H9 (cell line): ENCODE measurements around the gene PLXNA4. TPM values are rescaled to one million over a fixed set of nuclear protein-coding genes. Genes with fewer than 3 reads are reported as not detected.

Experiments used
- DNase-seq: peaks from one replicate; pipeline ENCODE4 v3.0.0-alpha.2; 2017
- H2AFZ ChIP-seq: one replicate; pipeline ENCODE4 v1.6.1; 2013; ENCODE audit warnings: mild to moderate bottlenecking, low read length, control low read depth, moderate library complexity
- H2AK5ac ChIP-seq: 2 replicates; pipeline ENCODE4 v1.6.1; 2013; ENCODE audit warnings: low read length, control low read depth, mixed read lengths; ENCODE audit not compliant: insufficient read length
- H2BK120ac ChIP-seq: one replicate; pipeline ENCODE4 v1.6.1; 2013; ENCODE audit warnings: low read depth, mild to moderate bottlenecking, low read length, control low read depth, inconsistent platforms; ENCODE audit not compliant: poor library complexity, severe bottlenecking
- H2BK12ac ChIP-seq: 2 replicates; pipeline ENCODE4 v1.6.1; 2013; ENCODE audit warnings: low read length, control low read depth, mixed read lengths, low read depth; ENCODE audit not compliant: insufficient read length
- H2BK15ac ChIP-seq: 2 replicates; pipeline ENCODE4 v1.6.1; 2013; ENCODE audit warnings: low read depth, low read length, control low read depth
- H2BK20ac ChIP-seq: one replicate; pipeline ENCODE4 v1.6.1; 2013; ENCODE audit warnings: low read depth, mild to moderate bottlenecking, low read length, control low read depth, inconsistent platforms; ENCODE audit not compliant: poor library complexity, severe bottlenecking
- H2BK5ac ChIP-seq: 2 replicates; pipeline ENCODE4 v1.6.1; 2013; ENCODE audit warnings: low read length, control low read depth, mixed read lengths; ENCODE audit not compliant: insufficient read length
- H3K14ac ChIP-seq: 2 replicates; pipeline ENCODE4 v1.6.1; 2013; ENCODE audit warnings: low read length, control low read depth; ENCODE audit not compliant: insufficient read depth
- H3K18ac ChIP-seq: 2 replicates; pipeline ENCODE4 v1.6.1; 2013; ENCODE audit warnings: low read depth, mild to moderate bottlenecking, mixed read lengths, low read length, control low read depth; ENCODE audit not compliant: insufficient read length
- H3K23ac ChIP-seq: 2 replicates; pipeline ENCODE4 v1.6.1; 2013; ENCODE audit warnings: low read length, control low read depth, mixed read lengths, low read depth; ENCODE audit not compliant: insufficient read length
- H3K23me2 ChIP-seq: 2 replicates; pipeline ENCODE4 v1.6.1; 2013; ENCODE audit warnings: low read depth, mild to moderate bottlenecking, mixed read lengths, low read length, control low read depth; ENCODE audit not compliant: insufficient read length, poor library complexity, severe bottlenecking
- H3K27ac ChIP-seq: 2 replicates; pipeline ENCODE4 v1.5.1; 2013; ENCODE audit warnings: low read length, control low read depth, mixed read lengths, low read depth; ENCODE audit not compliant: insufficient read length
- H3K27me3 ChIP-seq: 2 replicates; pipeline ENCODE4 v1.6.1; 2013; ENCODE audit warnings: low read length, control low read depth, inconsistent platforms; ENCODE audit not compliant: insufficient read depth
- H3K4ac ChIP-seq: 2 replicates; pipeline ENCODE4 v1.6.1; 2013; ENCODE audit warnings: low read depth, mild to moderate bottlenecking, control low read depth, inconsistent platforms, low read length, moderate library complexity
- H3K4me1 ChIP-seq: 2 replicates; pipeline ENCODE4 v1.6.1; 2013; ENCODE audit warnings: low read length, control low read depth, inconsistent platforms; ENCODE audit not compliant: insufficient read depth
- H3K4me2 ChIP-seq: 2 replicates; pipeline ENCODE4 v1.6.1; 2013; ENCODE audit warnings: low read length, control low read depth, mixed read lengths; ENCODE audit not compliant: insufficient read length, insufficient read depth
- H3K56ac ChIP-seq: 2 replicates; pipeline ENCODE4 v1.6.1; 2013; ENCODE audit warnings: low read depth, mild to moderate bottlenecking, mixed read lengths, low read length, control low read depth; ENCODE audit not compliant: insufficient read length
- H3K79me1 ChIP-seq: 2 replicates; pipeline ENCODE4 v1.6.1; 2013; ENCODE audit warnings: low read depth, mild to moderate bottlenecking, moderate library complexity, low read length, control low read depth, inconsistent platforms; ENCODE audit not compliant: insufficient read depth, poor library complexity, severe bottlenecking
- H3K79me2 ChIP-seq: 2 replicates; pipeline ENCODE4 v1.6.1; 2013; ENCODE audit warnings: low read length, control low read depth, inconsistent platforms; ENCODE audit not compliant: insufficient read depth
- H3K9ac ChIP-seq: 2 replicates; pipeline ENCODE4 v1.6.1; 2013; ENCODE audit warnings: low read length, control low read depth, mixed read lengths; ENCODE audit not compliant: insufficient read length; ENCODE audit errors: extremely low read depth
- H3K9me3 ChIP-seq: one replicate; pipeline ENCODE4 v1.6.1; 2013; ENCODE audit warnings: low read depth, low read length, inconsistent platforms; ENCODE audit not compliant: control insufficient read depth
- H3T11ph ChIP-seq: one replicate; pipeline ENCODE4 v1.6.1; 2013; ENCODE audit warnings: mild to moderate bottlenecking, low read length, control low read depth, inconsistent platforms
- H4K20me1 ChIP-seq: one replicate; pipeline ENCODE4 v1.6.1; 2013; ENCODE audit not compliant: control insufficient read depth, insufficient read length, insufficient read depth
- H4K5ac ChIP-seq: 2 replicates; pipeline ENCODE4 v1.6.1; 2013; ENCODE audit warnings: low read depth, mild to moderate bottlenecking, mixed read lengths, low read length, control low read depth; ENCODE audit not compliant: insufficient read length
- H4K8ac ChIP-seq: replicated peaks from 2 replicates; pipeline ENCODE4 v1.6.1; 2013; ENCODE audit warnings: low read length, control low read depth, mixed read lengths, low read depth; ENCODE audit not compliant: insufficient read length
- H4K91ac ChIP-seq: 2 replicates; pipeline ENCODE4 v1.6.1; 2013; ENCODE audit warnings: low read depth, mild to moderate bottlenecking, moderate library complexity, mixed read lengths, low read length, control low read depth; ENCODE audit not compliant: insufficient read length
- H3K27ac Mint-ChIP-seq, 3 experiments: 2 replicates in 2 of 3; 3 replicates in 1 of 3; pipeline ENCODE4 v1.8.0; 2020 to 2021; ENCODE audit warnings: mixed read lengths in 3 of 3, mild to moderate bottlenecking in 1 of 3, moderate library complexity in 1 of 3
- H3K27me3 Mint-ChIP-seq: 2 replicates; pipeline ENCODE4 v1.8.0; 2021; ENCODE audit warnings: low read depth, mild to moderate bottlenecking, moderate library complexity, mixed read lengths
- H3K36me3 Mint-ChIP-seq, 3 experiments: 2 replicates in 2 of 3; 3 replicates in 1 of 3; pipeline ENCODE4 v1.8.0; 2020 to 2021; ENCODE audit warnings: low read depth in 3 of 3, mixed read lengths in 3 of 3; ENCODE audit not compliant: insufficient read depth in 1 of 3
- H3K4me1 Mint-ChIP-seq, 2 experiments: 2 replicates each; pipeline ENCODE4 v1.8.0; 2020; ENCODE audit warnings: mixed read lengths in 2 of 2
- H3K4me3 Mint-ChIP-seq, 2 experiments: 2 replicates in 1 of 2; 3 replicates in 1 of 2; pipeline ENCODE4 v1.8.0; 2020 to 2021; ENCODE audit warnings: mild to moderate bottlenecking in 2 of 2, mixed read lengths in 2 of 2, moderate library complexity in 1 of 2
- H3K9me3 Mint-ChIP-seq, 2 experiments: 2 replicates in 1 of 2; 3 replicates in 1 of 2; pipeline ENCODE4 v1.8.0; 2020; ENCODE audit warnings: mild to moderate bottlenecking in 2 of 2, mixed read lengths in 2 of 2, moderate library complexity in 1 of 2
- WGBS: extraction: QIAGEN DNeasy Blood & Tissue Kit; methylation state at CpG from one replicate; pipeline ENCODE4 v1.1.7; 2013; ENCODE audit warnings: missing lambda C conversion rate, low lambda C conversion rate, mixed read lengths; ENCODE audit not compliant: insufficient read length; ENCODE audit errors: extremely low coverage; 5-methylcytosine and 5-hydroxymethylcytosine counted together
- total RNA-seq: library from RNA; stranded (reverse); gene quantifications from 2 replicates; pipeline ENCODE4 v1.2.1, GENCODE V29; 2021
- TF ChIP-seq, protein P1 (sequence below): fragments of 200-600 bp; sonication (generic); conservative IDR thresholded peaks from 3 replicates; pipeline ENCODE4 v1.8.0; 2021; ENCODE audit warnings: antibody characterized with exemption, mild to moderate bottlenecking

The PLXNA4 gene
- total RNA-seq, 1 experiment from 2014 or later = 0.35 TPM

DNA sequence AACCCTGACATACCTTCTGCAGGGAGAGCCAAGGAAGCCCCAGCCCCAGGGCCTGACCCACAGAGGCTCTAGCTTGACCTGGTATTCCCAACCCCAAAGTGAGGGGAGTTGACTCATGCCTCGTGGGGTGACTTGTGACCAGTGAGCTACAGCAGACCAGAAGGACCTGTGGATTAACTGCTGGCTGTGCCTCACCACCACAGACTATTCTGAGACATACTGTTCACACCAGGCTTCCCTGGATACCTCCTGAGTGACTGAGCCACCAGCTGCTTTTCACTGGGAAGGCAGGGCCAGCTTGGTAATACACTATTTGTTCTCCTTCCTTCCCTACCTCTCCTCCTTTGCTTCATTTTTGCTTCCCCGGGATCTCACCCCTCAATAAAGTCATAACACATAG, 7.3 kb downstream of the PLXNA4 start:
- H2AK5ac ChIP-seq = no peak overlapping the region
- WGBS = no CpG with 5 or more reads among the region's 2 CpGs
- no peak overlapping the region for H4K8ac ChIP-seq
- Mint-ChIP-seq H3K27me3 (peaks cover 100% of the 10 kb centered on the region), H3K36me3 (peaks cover 0 to 3% (median 0%) of the 10 kb centered on the region in 3 experiments; a peak in 3 of 7 replicates), H3K9me3 (peaks cover 3 to 4% of the 10 kb centered on the region in 2 experiments; a peak in 4 of 5 replicates), H3K4me1 (peaks cover 35 to 51% of the 10 kb centered on the region in 2 experiments), H3K4me3 (no peak overlapping the region), H3K27ac (no peak overlapping the region)
- H3T11ph ChIP-seq = no peak overlapping the region
- H3K23me2 ChIP-seq = no peaks in the 10 kb centered on the region
- no peak overlapping the region for H3K9ac ChIP-seq
- TF ChIP-seq, protein P1, sequence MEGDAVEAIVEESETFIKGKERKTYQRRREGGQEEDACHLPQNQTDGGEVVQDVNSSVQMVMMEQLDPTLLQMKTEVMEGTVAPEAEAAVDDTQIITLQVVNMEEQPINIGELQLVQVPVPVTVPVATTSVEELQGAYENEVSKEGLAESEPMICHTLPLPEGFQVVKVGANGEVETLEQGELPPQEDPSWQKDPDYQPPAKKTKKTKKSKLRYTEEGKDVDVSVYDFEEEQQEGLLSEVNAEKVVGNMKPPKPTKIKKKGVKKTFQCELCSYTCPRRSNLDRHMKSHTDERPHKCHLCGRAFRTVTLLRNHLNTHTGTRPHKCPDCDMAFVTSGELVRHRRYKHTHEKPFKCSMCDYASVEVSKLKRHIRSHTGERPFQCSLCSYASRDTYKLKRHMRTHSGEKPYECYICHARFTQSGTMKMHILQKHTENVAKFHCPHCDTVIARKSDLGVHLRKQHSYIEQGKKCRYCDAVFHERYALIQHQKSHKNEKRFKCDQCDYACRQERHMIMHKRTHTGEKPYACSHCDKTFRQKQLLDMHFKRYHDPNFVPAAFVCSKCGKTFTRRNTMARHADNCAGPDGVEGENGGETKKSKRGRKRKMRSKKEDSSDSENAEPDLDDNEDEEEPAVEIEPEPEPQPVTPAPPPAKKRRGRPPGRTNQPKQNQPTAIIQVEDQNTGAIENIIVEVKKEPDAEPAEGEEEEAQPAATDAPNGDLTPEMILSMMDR = no peak
- no peak overlapping the region for H2BK12ac ChIP-seq
- H3K27ac ChIP-seq = no peak overlapping the region
- no peak overlapping the region for H4K91ac ChIP-seq
- H2BK5ac ChIP-seq = no peak overlapping the region
- no peak overlapping the region for H2BK120ac ChIP-seq
- H3K79me1 ChIP-seq = no peaks in the 10 kb centered on the region
- H3K56ac ChIP-seq = no peak overlapping the region
- H3K27me3 ChIP-seq = peaks cover 13% of the 10 kb centered on the region
- H2BK20ac ChIP-seq = no peak overlapping the region
- no peak overlapping the region for H3K14ac ChIP-seq
- no peaks in the 10 kb centered on the region for H3K4me1 ChIP-seq
- no peak overlapping the region for H3K4ac ChIP-seq
- H2AFZ ChIP-seq = no peak overlapping the region
- H3K18ac ChIP-seq = no peak overlapping the region
- H3K23ac ChIP-seq = no peak overlapping the region
- no peak overlapping the region for H2BK15ac ChIP-seq
- no peak for DNase-seq
- H4K20me1 ChIP-seq = no peaks in the 10 kb centered on the region
- no peak overlapping the region for H3K4me2 ChIP-seq
- H3K9me3 ChIP-seq = no peaks in the 10 kb centered on the region
- H3K79me2 ChIP-seq = no peaks in the 10 kb centered on the region
- no peak overlapping the region for H4K5ac ChIP-seq
